PC-9 (cell line): ENCODE data around the gene JUNB. TPM values are rescaled to one million over a fixed set of nuclear protein-coding genes. Genes with fewer than 3 reads are reported as not detected.

Experiments used
- BruUV-seq: library from RNA; stranded (reverse); fragments of 400-500 nt; replicated peaks from 2 replicates; lab custom pipeline; 2021; lab: Mats Ljungman, UMichigan
- CTCF ChIA-PET: fragments of 300-600 bp; sonication (Branson Sonifier 250); formaldehyde crosslinking; loops from one replicate; lab custom pipeline; 2022; ENCODE audit warnings: antibody characterized with exemption; lab: Charles Lee
- POLR2A ChIA-PET: fragments of 300-600 bp; sonication (Branson Sonifier 250); formaldehyde crosslinking; loops from one replicate; lab custom pipeline; 2022; ENCODE audit warnings: antibody characterized with exemption; ENCODE audit not compliant: unreplicated experiment; lab: Charles Lee
- DNase-seq, 2 experiments: peaks; one replicate each; pipeline versions ENCODE4 v3.0.0 to v3.0.0-alpha.2; 2015 to 2022; ENCODE audit warnings: mixed read lengths in 1 of 2
- H2AFZ ChIP-seq: fragments of 200-600 bp; sonication (generic); 2 replicates; pipeline ENCODE4 v1.8.1; 2017; ENCODE audit warnings: antibody characterized with exemption
- H3F3A ChIP-seq: fragments of 200-600 bp; sonication (generic); 2 replicates; pipeline ENCODE4 v1.8.1; 2017; ENCODE audit warnings: antibody characterized with exemption, mild to moderate bottlenecking, low read depth; ENCODE audit not compliant: insufficient read depth
- H3K27ac ChIP-seq: fragments of 200-600 bp; sonication (generic); 2 replicates; pipeline ENCODE4 v1.6.1; 2016; ENCODE audit warnings: mixed run types
- H3K27me3 ChIP-seq: fragments of 200-600 bp; sonication (generic); 2 replicates; pipeline ENCODE4 v1.6.1; 2016; ENCODE audit warnings: low read depth, mixed run types; ENCODE audit not compliant: insufficient read depth
- H3K36me3 ChIP-seq: fragments of 200-600 bp; sonication (generic); 2 replicates; pipeline ENCODE4 v1.6.1; 2016; ENCODE audit warnings: low read depth, mixed run types
- H3K4me1 ChIP-seq: fragments of 200-600 bp; sonication (generic); replicated peaks from 2 replicates; pipeline ENCODE4 v1.6.1; 2016; ENCODE audit warnings: mixed run types; ENCODE audit not compliant: insufficient read depth
- H3K4me2 ChIP-seq: fragments of 200-600 bp; sonication (generic); 2 replicates; pipeline ENCODE4 v1.6.1; 2017; ENCODE audit warnings: mixed run types
- H3K4me3 ChIP-seq: fragments of 200-600 bp; sonication (generic); 2 replicates; pipeline ENCODE4 v1.6.1; 2016; ENCODE audit warnings: mixed run types
- H3K79me2 ChIP-seq: fragments of 200-600 bp; sonication (generic); 2 replicates; pipeline ENCODE4 v1.6.1; 2017; ENCODE audit warnings: low read depth, mixed run types
- H3K9me2 ChIP-seq: fragments of 200-600 bp; sonication (generic); 2 replicates; pipeline ENCODE4 v1.8.1; 2017; ENCODE audit warnings: mild to moderate bottlenecking; ENCODE audit not compliant: insufficient read depth
- H3K9me3 ChIP-seq: fragments of 200-600 bp; sonication (generic); 2 replicates; pipeline ENCODE4 v1.8.1; 2016; ENCODE audit warnings: low read depth; ENCODE audit not compliant: insufficient read depth
- H4K20me1 ChIP-seq: fragments of 200-600 bp; sonication (generic); 2 replicates; pipeline ENCODE4 v1.8.1; 2017; ENCODE audit not compliant: insufficient read depth
- EZH2 ChIP-seq: fragments of 200-600 bp; sonication (generic); IDR thresholded peaks from 2 replicates; pipeline ENCODE4 v1.8.0; 2017; ENCODE audit warnings: antibody characterized with exemption, low read depth
- intact Hi-C: fragments of 100-400 bp; cut with micrococcal nuclease; formaldehyde crosslinking; loops from one replicate; pipeline ENCODE4 v1.10.0; 2022; ENCODE audit not compliant: unreplicated experiment
- total RNA-seq: library from RNA; stranded (reverse); gene quantifications from 2 replicates; pipeline ENCODE4 v1.2.3, GENCODE V29; 2021
- TF ChIP-seq, protein P1 (sequence below): fragments of 200-600 bp; sonication (generic); conservative IDR thresholded peaks from 2 replicates; pipeline ENCODE4 v1.6.1; 2017; ENCODE audit warnings: mixed run types, antibody characterized with exemption, mild to moderate bottlenecking, moderate library complexity

Gene JUNB
- total RNA-seq, 1 experiment from 2014 or later: 70.7 TPM

DNA sequence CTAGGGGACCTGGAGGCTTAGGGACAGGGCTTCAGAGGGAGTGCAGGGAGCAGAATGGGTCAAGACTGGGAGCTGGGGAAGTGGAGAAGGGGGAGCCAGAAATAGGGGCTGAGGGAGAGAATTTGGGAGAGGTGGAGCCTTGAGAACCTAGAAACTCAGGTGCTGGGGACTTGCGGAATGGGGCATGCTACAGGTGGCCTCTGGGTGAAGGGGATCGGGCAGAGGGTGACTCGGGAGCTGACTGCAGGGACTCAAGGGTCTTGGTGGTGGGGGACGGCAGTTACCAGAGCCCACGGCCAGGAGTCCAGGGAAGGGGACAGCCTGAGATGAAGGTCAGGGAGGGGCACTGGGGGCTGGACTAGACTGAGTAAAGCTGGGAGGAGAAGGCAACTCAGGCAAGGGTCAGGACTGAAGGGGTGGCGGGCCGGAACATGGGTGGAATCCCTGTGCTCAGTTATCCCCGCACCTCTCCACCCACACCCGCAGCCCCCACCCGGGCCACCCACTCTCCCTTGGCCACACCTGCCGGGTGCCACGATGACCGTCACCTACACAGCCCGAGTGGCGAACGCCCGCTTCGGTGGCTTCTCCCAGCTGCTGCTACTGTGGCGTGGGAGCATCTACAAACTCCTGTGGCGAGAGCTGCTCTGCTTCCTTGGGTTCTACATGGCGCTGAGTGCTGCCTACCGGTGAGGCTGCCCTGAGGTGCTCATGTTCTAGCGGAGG lies 39.1 kb upstream of the JUNB start:
- Histone ChIP-seq H3K4me1 (peaks cover 4% of the 10 kb centered on the region; the same call in 1 of the 2 replicates), H3K27me3 (peaks cover 18% of the 10 kb centered on the region), H2AFZ (no peak overlapping the region), H4K20me1 (no peaks in the 10 kb centered on the region), H3K4me3 (no peak overlapping the region), H3K9me3 (no peaks in the 10 kb centered on the region), H3K79me2 (no peaks in the 10 kb centered on the region), H3K4me2 (no peak overlapping the region), H3K9me2 (no peaks in the 10 kb centered on the region), H3F3A (peaks cover 14% of the 10 kb centered on the region), H3K36me3 (peaks cover 6% of the 10 kb centered on the region; the same call in 1 of the 2 replicates), H3K27ac (no peak overlapping the region)
- POLR2A ChIA-PET: interaction anchor here (0.7 kb wide), 1 partner anchor 25 kb away, joined by 4 read pairs; no protein-coding TSS in a partner anchor
- no peak for DNase-seq
- intact Hi-C loops: no loop called here
- no TSS peak for BruUV-seq
- no peak for TF ChIP-seq EZH2
- TF ChIP-seq, protein P1, sequence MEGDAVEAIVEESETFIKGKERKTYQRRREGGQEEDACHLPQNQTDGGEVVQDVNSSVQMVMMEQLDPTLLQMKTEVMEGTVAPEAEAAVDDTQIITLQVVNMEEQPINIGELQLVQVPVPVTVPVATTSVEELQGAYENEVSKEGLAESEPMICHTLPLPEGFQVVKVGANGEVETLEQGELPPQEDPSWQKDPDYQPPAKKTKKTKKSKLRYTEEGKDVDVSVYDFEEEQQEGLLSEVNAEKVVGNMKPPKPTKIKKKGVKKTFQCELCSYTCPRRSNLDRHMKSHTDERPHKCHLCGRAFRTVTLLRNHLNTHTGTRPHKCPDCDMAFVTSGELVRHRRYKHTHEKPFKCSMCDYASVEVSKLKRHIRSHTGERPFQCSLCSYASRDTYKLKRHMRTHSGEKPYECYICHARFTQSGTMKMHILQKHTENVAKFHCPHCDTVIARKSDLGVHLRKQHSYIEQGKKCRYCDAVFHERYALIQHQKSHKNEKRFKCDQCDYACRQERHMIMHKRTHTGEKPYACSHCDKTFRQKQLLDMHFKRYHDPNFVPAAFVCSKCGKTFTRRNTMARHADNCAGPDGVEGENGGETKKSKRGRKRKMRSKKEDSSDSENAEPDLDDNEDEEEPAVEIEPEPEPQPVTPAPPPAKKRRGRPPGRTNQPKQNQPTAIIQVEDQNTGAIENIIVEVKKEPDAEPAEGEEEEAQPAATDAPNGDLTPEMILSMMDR: no peak
- CTCF ChIA-PET: no interaction called here

DNA sequence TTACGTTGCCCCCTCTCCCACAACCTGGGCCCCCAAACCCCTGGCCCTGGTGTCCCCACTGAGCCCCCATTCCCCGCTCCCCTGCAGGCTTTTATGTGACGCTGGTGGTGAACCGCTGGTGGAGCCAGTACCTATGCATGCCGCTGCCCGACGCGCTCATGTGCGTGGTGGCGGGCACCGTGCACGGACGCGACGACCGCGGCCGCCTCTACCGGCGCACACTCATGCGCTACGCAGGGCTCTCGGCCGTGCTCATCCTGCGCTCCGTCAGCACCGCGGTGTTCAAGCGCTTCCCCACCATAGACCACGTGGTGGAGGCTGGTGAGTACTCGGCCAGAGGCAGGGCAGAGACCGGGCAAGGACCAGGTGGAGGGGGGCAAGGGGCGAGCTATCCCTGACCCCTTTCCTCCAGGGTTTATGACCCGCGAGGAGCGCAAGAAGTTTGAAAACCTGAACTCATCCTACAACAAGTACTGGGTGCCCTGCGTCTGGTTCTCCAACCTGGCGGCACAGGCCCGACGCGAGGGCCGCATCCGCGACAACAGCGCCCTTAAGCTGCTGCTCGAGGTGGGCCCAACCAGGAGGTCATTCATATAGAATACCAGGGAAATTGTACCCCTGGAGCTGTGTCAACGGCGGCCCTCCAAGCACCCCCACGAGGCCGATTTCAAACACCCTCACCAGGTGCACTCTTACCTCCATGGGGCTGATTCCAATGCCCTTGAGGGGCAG lies 36.7 kb upstream of the JUNB start:
- POLR2A ChIA-PET: no interaction called here
- H3K9me2 ChIP-seq: no peaks in the 10 kb centered on the region
- H3K4me3 ChIP-seq: no peak overlapping the region
- peaks cover 29% of the 10 kb centered on the region for H3F3A ChIP-seq
- CTCF ChIA-PET: no interaction called here
- BruUV-seq: no TSS peak
- no peak overlapping the region for H3K4me2 ChIP-seq
- no peaks in the 10 kb centered on the region for H3K9me3 ChIP-seq
- no peak overlapping the region for H3K27ac ChIP-seq
- 0 out of 2 replicates have a peak, but pooled peaks cover 3% of the 10 kb centered on the region for H4K20me1 ChIP-seq
- no peak for DNase-seq
- no peaks in the 10 kb centered on the region for H3K79me2 ChIP-seq
- H3K27me3 ChIP-seq: peaks cover 18% of the 10 kb centered on the region
- TF ChIP-seq, protein P1: no peak
- no peak for TF ChIP-seq EZH2
- peaks cover 6% of the 10 kb centered on the region; the same call in 1 of the 2 replicates for H3K4me1 ChIP-seq
- no peak overlapping the region for H2AFZ ChIP-seq
- H3K36me3 ChIP-seq: no peaks in the 10 kb centered on the region
- intact Hi-C loops: no loop called here

DNA sequence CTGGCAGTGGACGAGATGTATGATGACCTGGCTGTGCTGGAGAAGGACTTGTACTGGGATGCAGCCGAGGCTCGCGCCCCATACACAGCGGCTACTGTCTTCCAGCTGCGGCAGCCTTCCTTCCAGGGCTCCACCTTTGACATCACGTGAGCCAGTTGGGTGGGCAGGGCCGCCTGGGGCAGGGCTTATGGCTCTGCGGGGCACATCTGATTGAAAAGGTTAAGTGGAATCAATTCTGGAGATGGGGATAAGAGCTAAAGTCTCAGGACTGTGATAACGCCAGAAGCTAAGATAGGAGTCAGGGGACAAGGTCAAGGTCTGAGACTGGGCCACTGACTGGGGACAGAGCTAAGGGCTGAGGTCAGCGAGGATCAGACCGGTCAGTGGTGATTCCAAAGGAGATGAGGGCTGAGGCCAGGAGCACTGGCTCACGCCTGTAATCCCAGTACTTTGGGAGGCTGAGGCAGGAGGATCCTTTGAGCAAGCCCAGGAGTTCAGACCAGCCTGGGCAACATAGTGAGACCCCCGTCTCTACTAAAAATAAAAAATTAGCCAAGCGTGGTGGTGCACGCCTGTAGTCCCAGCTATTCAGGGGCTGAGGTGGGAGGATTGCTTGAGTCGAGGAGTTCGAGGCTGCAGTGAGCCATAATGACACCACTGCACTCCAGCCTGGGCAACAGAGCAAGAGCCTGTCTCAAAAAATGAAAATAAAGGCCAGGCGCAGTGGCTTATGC lies 35.0 kb upstream of the JUNB start:
- no peak for DNase-seq
- Histone ChIP-seq H3K36me3 (no peaks in the 10 kb centered on the region), H3K4me1 (peaks cover 6% of the 10 kb centered on the region; the same call in 1 of the 2 replicates), H3K4me2 (no peak overlapping the region), H4K20me1 (0 out of 2 replicates have a peak, but pooled peaks cover 3% of the 10 kb centered on the region), H3K9me3 (no peaks in the 10 kb centered on the region), H2AFZ (no peak overlapping the region), H3K27ac (no peak overlapping the region), H3K27me3 (peaks cover 12% of the 10 kb centered on the region), H3F3A (peaks cover 29% of the 10 kb centered on the region), H3K9me2 (no peaks in the 10 kb centered on the region), H3K4me3 (no peak overlapping the region), H3K79me2 (no peaks in the 10 kb centered on the region)
- ChIA-PET CTCF (interaction anchor here (1.2 kb wide), 1 partner anchor 10 kb away, joined by 3 read pairs; no protein-coding TSS in a partner anchor), POLR2A (interaction anchor here (0.6 kb wide), 1 partner anchor 9 kb away, joined by 3 read pairs; no protein-coding TSS in a partner anchor)
- no peak for TF ChIP-seq EZH2
- TF ChIP-seq, protein P1: no peak
- no TSS peak for BruUV-seq
- intact Hi-C loops: no loop called here
